ENCODE results near the gene FBXO22. TPM values are rescaled to one million over a fixed set of nuclear protein-coding genes. Genes with fewer than 3 reads are reported as not detected.

FBXO22 gene
- total RNA-seq, 1 donor: 45.8 TPM

DNA sequence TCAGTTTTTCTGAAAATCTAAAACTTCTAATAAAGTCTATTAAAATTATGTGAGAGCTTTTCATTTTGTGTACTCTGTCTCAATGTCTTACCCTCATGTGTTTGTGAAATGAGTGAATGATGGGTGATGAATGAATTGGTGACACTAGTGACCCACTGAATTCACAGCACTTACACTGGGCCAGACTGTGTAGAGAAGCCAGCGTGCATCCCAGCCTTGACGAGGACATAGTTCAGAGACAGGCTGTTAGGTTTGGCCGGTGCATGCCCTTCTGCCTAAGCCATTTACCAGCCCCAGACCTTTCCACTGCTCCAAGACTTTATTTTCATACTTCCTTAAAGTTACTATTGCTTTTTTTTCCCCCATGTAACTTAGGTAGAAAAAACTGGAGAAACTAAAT lies 38.8 kb downstream of the FBXO22 start:
- no peak overlapping the region for H3K4me3 ChIP-seq (ENCODE audit: low read depth, low read length)
- DNase-seq (ENCODE audit: low read depth): no peak
- TF ChIP-seq, protein P1, sequence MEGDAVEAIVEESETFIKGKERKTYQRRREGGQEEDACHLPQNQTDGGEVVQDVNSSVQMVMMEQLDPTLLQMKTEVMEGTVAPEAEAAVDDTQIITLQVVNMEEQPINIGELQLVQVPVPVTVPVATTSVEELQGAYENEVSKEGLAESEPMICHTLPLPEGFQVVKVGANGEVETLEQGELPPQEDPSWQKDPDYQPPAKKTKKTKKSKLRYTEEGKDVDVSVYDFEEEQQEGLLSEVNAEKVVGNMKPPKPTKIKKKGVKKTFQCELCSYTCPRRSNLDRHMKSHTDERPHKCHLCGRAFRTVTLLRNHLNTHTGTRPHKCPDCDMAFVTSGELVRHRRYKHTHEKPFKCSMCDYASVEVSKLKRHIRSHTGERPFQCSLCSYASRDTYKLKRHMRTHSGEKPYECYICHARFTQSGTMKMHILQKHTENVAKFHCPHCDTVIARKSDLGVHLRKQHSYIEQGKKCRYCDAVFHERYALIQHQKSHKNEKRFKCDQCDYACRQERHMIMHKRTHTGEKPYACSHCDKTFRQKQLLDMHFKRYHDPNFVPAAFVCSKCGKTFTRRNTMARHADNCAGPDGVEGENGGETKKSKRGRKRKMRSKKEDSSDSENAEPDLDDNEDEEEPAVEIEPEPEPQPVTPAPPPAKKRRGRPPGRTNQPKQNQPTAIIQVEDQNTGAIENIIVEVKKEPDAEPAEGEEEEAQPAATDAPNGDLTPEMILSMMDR (IDR thresholded peaks at IDR 0.05; ENCODE audit: insufficient read depth, low read depth, low read length): no peak

DNA sequence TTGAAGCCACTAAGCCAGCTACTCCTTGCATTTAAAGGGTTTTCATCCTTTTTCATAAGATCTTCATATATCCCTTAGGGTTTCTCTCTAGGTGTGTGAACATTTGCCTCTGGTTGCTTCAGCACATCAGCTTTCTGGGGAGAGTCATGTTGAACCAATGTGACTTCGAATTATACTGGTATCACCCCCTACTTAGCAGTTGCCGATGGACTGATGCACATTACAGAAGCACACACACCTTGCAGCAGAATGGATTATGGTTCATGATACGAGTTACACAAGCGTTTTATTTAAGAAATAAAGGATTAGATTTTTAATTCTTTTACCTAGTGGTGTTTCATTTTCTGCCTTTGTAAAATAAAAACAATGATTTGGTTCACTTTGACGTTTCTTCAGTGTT lies 39.6 kb downstream of the FBXO22 start:
- TF ChIP-seq, protein P1 (IDR thresholded peaks at IDR 0.05; ENCODE audit: insufficient read depth, low read depth, low read length): no peak
- no peak for DNase-seq (ENCODE audit: low read depth)
- H3K4me3 ChIP-seq (ENCODE audit: low read depth, low read length): no peak overlapping the region

DNA sequence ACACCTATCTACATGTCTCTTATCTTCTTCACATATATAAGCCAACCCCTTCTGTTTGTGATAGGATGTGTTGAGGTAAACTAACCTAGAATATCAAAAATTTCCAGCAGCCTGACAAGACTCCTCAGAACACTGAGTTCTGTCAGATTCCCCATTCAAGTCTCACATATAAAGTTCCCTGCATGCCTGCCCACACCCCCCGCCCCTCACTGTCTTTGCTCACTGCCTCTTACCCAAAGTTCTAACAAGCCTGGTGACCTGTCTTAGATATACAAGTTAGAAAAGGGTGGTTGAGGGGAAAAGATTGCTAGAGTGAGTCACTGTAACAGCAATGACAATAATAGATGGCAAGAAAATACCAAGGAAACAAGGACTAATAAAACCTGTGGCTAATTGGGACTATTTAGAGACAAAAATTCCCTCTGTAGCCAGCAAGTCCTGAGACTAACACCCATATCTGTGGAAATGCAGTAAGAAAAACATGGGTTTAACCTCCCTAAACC lies 40.1 kb downstream of the FBXO22 start:
- TF ChIP-seq, protein P1 (IDR thresholded peaks at IDR 0.05; ENCODE audit: insufficient read depth, low read depth, low read length): no peak
- no peak overlapping the region for H3K4me3 ChIP-seq (ENCODE audit: low read depth, low read length)
- DNase-seq (ENCODE audit: low read depth): no peak

DNA sequence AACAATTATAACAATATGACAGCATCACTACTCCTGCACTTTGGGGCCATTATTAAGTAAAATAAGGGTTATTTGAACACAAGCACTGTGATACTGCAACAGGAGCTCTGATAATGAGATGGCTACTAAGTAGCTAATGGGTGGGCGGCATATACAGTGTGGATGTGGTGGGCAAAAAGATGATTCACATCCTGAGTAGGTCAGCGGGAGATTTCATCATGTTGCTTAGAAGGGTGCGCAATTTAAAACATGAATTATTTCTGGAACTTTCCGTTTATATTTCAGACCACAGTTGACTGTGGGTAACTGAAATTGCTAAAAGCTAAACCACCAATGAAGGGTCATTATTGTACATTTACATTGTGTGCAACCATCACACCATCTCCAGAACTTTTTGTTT lies 42.3 kb downstream of the FBXO22 start:
- peak; percentile 66 for DNase-seq (ENCODE audit: low read depth)
- TF ChIP-seq, protein P1 (IDR thresholded peaks at IDR 0.05; ENCODE audit: insufficient read depth, low read depth, low read length): no peak
- H3K4me3 ChIP-seq (ENCODE audit: low read depth, low read length): no peak overlapping the region

GRCh38 chr15:75947092-75947491 lies 43.4 kb downstream of the FBXO22 start:
- TF ChIP-seq, protein P1 (IDR thresholded peaks at IDR 0.05; ENCODE audit: insufficient read depth, low read depth, low read length): no peak
- peak; percentile 39 for DNase-seq (ENCODE audit: low read depth)

GRCh38 chr15:75948761-75949296 lies 45.2 kb downstream of the FBXO22 start:
- no peak overlapping the region for H3K4me3 ChIP-seq (ENCODE audit: low read depth, low read length)
- DNase-seq (ENCODE audit: low read depth): no peak
- TF ChIP-seq, protein P1 (IDR thresholded peaks at IDR 0.05; ENCODE audit: insufficient read depth, low read depth, low read length): no peak

More at GRCh38 chr15:75947092-75947491, 43.4 kb downstream of the FBXO22 start:
- no peak overlapping the region for H3K4me3 ChIP-seq (ENCODE audit: low read depth, low read length)

DNA sequence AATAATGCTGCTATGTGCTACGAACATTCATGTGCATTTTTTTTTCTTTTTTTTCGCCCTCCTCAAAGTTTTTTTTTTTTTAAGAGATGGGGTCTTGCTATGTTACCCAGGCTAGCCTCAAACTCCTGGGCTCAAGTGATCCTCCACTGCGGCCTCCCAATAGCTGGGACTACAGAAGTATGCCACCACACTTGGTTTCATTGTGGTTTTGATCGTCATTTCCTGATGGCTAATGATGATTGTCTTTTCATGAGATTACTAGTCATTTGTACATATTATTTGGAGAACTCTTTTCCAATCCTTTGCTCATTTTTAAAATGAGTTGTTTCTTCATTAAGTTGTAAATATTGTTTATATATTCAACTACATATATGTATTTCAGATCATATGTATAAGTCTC lies 48.8 kb downstream of the FBXO22 start:
- H3K4me3 ChIP-seq (ENCODE audit: low read depth, low read length): no peak overlapping the region
- no peak for DNase-seq (ENCODE audit: low read depth)
- TF ChIP-seq, protein P1 (IDR thresholded peaks at IDR 0.05; ENCODE audit: insufficient read depth, low read depth, low read length): no peak
